ENCODE results near the gene SRPK3. TPM values are rescaled to one million over a fixed set of nuclear protein-coding genes. Genes with fewer than 3 reads are reported as not detected.

SRPK3 gene
- total RNA-seq, 3 donors from 2014 or later, result 0.55 to 4.6 (median 1.0) TPM

- intact Hi-C loops (cut with DNase I, micrococcal nuclease), result no loop called here
- ATAC-seq, result no peak
- H3K36me3 ChIP-seq (ENCODE audit: low read depth), result no peaks in the 10 kb centered on the region
Observed at GRCh38 chrX:153774576-153775292, 6.1 kb upstream of the SRPK3 start.

GRCh38 chrX:153775293-153776119, 5.3 kb upstream of the SRPK3 start:
- no peaks in the 10 kb centered on the region for H3K9me3 ChIP-seq
- DNase-seq, result peak in 2 of 3 donors; percentile 12 to 39
- no peak for ATAC-seq
- H3K4me1 ChIP-seq (ENCODE audit: low read depth), result no peaks in the 10 kb centered on the region
- no peak overlapping the region for H3K4me3 ChIP-seq
- no peaks in the 10 kb centered on the region for H3K36me3 ChIP-seq (ENCODE audit: low read depth)
- intact Hi-C loops (cut with DNase I, micrococcal nuclease), result no loop called here
- TF ChIP-seq CTCF (IDR thresholded peaks at IDR 0.05), result no peak

More at GRCh38 chrX:153774576-153775292, 6.1 kb upstream of the SRPK3 start:
- H3K4me3 ChIP-seq, result no peak overlapping the region
- TF ChIP-seq CTCF (IDR thresholded peaks at IDR 0.05), result no peak
- no peaks in the 10 kb centered on the region for H3K9me3 ChIP-seq
- peak in 2 of 3 donors; percentile 8 to 40 for DNase-seq
- no peaks in the 10 kb centered on the region for H3K4me1 ChIP-seq (ENCODE audit: low read depth)

- H3K4me1 ChIP-seq (ENCODE audit: low read depth), result no peaks in the 10 kb centered on the region
- H3K9me3 ChIP-seq, result no peaks in the 10 kb centered on the region
- no peak for TF ChIP-seq CTCF (IDR thresholded peaks at IDR 0.05)
- H3K4me3 ChIP-seq, result no peak overlapping the region
- intact Hi-C loops (cut with DNase I, micrococcal nuclease), result no loop called here
- peak in 1 of 3 donors; percentile 8 for DNase-seq
- no peak for ATAC-seq
- H3K36me3 ChIP-seq (ENCODE audit: low read depth), result no peaks in the 10 kb centered on the region
Observed at GRCh38 chrX:153776120-153776599, 4.7 kb upstream of the SRPK3 start.

- TF ChIP-seq CTCF (IDR thresholded peaks at IDR 0.05), result no peak
- Histone ChIP-seq H3K36me3 (ENCODE audit: low read depth) (no peaks in the 10 kb centered on the region), H3K4me1 (ENCODE audit: low read depth) (no peaks in the 10 kb centered on the region), H3K9me3 (no peaks in the 10 kb centered on the region), H3K4me3 (no peak overlapping the region)
- intact Hi-C loops (cut with DNase I, micrococcal nuclease), result no loop called here
- DNase-seq, result peak in 2 of 3 donors; percentile 16 to 43
- no peak for ATAC-seq
Observed at GRCh38 chrX:153776611-153777045, 4.2 kb upstream of the SRPK3 start.

DNA sequence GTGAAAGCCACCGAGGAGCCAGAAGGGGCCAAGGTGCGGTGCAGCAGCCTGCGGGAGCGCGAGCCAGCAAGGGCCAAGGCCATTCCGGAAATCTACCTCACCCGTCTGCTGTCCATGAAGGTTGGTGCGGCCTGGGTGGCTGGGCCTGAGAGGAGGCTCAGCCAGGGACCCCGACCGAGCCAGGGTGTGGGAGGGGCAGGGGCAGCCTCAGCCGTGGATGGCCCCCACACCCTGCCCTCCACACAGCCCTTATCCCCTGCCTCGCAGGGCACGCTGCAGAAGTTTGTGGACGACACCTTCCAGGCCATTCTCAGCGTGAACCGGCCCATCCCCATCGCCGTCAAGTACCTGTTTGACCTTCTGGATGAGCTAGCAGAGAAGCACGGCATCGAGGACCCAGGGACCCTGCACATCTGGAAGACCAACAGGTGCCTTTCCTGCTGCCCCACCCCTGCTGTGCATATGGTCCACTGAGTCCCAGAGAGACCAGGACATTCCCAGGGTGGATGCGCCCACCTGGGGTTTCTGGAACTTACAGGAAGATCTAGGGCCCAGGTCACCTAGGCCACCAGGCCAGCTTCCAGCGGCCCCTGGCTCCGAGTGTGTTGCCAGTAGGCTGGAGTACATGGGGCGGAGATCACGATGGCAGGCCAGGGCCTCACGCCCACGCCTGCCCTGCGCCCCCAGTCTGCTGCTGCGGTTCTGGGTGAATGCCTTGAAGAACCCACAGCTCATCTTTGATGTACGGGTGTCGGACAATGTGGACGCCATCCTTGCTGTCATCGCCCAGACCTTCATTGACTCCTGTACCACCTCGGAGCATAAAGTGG, 3.4 kb upstream of the SRPK3 start:
- intact Hi-C loops (cut with DNase I, micrococcal nuclease), result no loop called here
- Histone ChIP-seq H3K4me1 (ENCODE audit: low read depth) (no peaks in the 10 kb centered on the region), H3K9me3 (no peaks in the 10 kb centered on the region), H3K36me3 (ENCODE audit: low read depth) (no peaks in the 10 kb centered on the region), H3K4me3 (no peak overlapping the region)
- TF ChIP-seq CTCF (IDR thresholded peaks at IDR 0.05), result no peak
- DNase-seq, result peak in 2 of 3 donors; percentile 6 to 38
- ATAC-seq, result no peak

All from mucosa of descending colon (tissue), 3 donors.